ENCODE data around the gene KCNIP4.

DNA sequence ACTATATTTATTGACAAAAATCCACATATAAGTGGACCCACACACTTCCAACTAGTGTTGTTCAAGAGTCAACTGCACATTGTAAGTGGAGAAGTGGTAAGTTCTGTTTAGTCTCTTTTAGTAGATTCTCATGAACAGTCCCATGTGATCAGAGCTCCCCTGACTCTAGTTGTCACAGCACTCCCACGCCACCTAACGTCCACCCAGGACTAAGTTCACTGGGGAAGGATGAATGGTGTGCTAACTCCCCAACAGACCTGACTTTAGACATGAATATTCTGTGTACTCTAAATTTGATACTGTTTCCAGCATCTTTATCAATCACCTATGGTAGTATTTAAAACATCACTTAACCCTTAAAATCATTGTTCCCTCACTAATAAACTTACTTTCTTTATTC lies 1188.5 kb downstream of the KCNIP4 start:
- no peak for TF ChIP-seq SIRT6 (IDR thresholded peaks at IDR 0.05; ENCODE audit: low read length)
- no peak for TF ChIP-seq SP4 (IDR thresholded peaks at IDR 0.05; ENCODE audit: low read length)
- TF ChIP-seq JUND (IDR thresholded peaks at IDR 0.05; ENCODE audit: low read length), result no peak
- TF ChIP-seq, protein P1, sequence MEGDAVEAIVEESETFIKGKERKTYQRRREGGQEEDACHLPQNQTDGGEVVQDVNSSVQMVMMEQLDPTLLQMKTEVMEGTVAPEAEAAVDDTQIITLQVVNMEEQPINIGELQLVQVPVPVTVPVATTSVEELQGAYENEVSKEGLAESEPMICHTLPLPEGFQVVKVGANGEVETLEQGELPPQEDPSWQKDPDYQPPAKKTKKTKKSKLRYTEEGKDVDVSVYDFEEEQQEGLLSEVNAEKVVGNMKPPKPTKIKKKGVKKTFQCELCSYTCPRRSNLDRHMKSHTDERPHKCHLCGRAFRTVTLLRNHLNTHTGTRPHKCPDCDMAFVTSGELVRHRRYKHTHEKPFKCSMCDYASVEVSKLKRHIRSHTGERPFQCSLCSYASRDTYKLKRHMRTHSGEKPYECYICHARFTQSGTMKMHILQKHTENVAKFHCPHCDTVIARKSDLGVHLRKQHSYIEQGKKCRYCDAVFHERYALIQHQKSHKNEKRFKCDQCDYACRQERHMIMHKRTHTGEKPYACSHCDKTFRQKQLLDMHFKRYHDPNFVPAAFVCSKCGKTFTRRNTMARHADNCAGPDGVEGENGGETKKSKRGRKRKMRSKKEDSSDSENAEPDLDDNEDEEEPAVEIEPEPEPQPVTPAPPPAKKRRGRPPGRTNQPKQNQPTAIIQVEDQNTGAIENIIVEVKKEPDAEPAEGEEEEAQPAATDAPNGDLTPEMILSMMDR (IDR thresholded peaks at IDR 0.05; ENCODE audit: control extremely low read depth in 1 of 3, insufficient read depth in 1 of 3, low read depth in 1 of 3, low read length in 3 of 3), result peak; percentile 3 to 45 (median 41); a peak in 2 of 4 replicates
- TF ChIP-seq POLR2A (IDR thresholded peaks at IDR 0.05; ENCODE audit: control extremely low read depth in 1 of 2, low read depth in 2 of 2, low read length in 2 of 2), result no peak

Measured in H1 (cell line).